A172 (cell line): ENCODE data around the gene FOXR1. TPM values are rescaled to one million over a fixed set of nuclear protein-coding genes. Genes with fewer than 3 reads are reported as not detected.
A peak's percentile ranks its signal among the peaks of the same experiment; 100 is the strongest.

Experiments
- DNase-seq: peaks from one replicate; pipeline ENCODE4 v3.0.0-alpha.2; 2015; ENCODE audit warnings: low spot score
- total RNA-seq: library from RNA; depleted of rRNA; stranded (reverse); fragments of >200 nt; shearing (Covaris generic); gene quantifications from 2 replicates; pipeline ENCODE4 v1.2.3, GENCODE V29; 2014; rRNA removed

Gene FOXR1
- total RNA-seq, 1 experiment from 2014 or later = not detected

DNA sequence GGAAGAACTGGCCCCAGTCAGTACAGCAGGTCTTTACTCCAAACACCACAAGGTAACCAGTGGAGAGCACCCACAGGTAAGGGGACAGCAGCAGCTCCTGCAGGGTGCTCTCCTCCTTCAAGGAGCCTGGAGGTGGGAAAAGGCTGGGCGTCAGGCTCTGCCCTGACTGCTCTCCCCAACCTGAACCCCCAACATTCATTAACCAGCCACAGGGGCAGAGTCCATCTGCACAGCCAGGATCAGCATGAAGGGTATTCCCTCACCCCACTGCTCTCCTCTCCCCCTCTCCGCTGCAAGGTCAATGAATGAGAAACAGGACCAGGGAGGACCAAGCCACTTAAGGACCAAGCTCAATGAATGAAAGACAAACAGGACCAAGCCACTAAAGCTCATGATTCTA lies 55.4 kb downstream of the FOXR1 start:
- DNase-seq = no peak

DNA sequence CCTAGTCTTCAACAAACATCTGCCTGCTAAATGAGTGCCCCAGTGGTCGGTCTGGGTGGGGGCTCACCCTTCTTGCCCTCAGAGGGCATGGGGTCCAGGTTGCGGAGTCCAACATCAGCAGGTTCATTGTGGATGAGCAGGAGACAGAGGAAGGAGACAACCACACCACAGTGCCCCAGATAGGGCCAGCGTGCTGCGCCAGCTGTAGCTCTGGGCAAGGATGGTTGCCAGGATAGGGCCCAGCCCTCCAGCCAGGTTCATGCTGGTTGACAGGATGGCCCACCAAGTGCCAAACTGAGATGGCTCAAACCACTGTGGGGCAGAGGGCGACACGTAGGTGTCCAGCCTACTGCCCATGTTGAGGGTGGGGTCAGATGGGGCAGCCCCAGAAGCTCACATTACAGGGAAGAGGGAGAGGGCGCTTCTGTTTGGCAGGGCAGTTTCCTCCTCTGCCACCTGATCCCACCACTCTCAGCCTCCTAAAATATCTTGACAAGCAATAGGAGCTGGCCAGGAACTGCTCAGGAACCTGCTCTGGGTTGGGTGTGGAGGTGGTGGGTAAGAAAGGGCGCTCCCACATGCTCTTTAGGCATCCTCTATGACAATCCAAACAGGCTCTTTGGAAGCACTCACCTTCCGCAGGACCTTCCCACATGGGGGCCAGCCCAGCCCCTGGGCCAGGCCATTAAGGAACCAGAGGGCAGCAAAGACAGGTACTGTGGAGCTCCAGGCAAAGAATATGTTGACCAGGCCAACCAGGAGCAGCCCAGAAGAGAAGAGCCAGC lies 56.2 kb downstream of the FOXR1 start:
- no peak for DNase-seq

DNA sequence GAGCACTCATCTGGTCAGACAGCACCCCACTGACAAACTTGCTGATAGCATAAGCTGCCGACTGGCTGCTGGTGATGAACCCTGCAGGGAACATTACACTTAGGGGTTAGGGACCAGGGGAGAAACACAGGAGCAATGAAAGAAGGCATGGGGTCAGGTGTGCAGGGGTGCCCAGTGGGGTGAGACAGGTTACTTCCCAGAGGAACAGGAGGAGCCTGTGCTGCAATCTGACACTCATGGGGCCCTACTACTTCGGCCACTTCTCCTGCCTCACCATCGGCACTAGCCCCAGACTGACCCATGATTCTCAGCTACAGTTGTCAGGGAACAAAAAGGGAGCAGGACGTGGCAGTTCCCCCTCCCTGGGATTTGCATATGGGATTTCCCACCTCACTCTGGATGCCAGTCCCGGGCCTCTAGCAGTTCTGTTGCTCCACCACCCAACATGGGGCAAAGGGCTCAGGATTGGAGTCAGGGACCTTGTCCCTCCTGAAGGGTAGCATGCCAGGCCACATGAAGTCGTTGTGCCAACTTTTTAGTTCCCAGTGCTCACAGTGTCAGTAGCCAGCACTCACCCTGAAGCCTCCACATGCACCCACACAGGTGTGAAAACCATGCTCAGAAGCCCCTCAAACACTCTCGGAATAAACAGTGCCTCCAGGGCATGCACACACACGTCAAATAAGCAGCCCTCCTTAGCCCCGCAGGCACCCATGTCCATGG lies 56.9 kb downstream of the FOXR1 start:
- no peak for DNase-seq

DNA sequence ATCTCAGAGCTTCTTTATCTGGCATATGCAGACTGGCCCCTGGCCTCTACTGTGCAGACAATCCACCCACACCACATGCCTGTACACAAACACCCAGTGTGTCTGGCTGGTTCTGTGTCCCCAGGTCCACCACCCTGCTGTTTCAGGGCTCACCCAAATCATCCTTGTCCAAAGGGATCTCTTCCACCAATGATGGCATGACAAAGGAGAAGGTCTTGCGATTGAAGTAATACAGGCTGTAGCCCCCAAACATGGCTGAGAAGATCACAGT lies 57.4 kb downstream of the FOXR1 start:
- no peak for DNase-seq

DNA sequence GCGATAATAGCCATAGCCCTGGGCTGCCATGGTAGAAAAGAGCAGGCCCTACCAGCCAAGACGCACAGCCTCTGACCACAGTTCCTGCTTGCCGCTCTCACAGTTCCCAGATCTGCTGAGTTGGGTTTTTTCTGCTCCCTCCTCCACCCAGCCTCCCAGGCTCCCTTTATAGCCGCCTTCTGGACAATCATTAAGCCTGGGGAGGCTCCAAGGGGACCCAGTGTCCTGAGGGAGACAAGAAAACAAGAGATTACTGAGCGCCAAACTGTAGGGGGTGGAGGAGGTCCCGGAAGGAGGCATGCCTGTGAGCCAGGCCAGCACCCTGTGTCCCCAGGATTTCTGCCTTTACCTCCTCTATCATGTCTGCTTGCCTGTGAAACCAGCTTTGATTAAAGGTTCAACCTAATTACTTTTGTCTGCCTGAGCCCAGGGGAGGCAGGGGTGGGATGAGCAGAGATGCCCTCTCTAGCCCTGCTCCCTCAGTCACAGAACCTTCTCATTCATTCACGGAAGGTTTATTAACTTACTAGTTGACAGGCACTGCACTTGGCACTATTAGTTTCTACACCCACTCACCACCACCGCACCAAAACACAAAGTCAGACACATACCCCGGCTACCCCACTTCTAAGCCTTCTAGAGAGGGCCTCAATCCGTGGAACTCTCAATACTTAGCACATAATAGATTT lies 57.9 kb downstream of the FOXR1 start:
- DNase-seq = no peak

DNA sequence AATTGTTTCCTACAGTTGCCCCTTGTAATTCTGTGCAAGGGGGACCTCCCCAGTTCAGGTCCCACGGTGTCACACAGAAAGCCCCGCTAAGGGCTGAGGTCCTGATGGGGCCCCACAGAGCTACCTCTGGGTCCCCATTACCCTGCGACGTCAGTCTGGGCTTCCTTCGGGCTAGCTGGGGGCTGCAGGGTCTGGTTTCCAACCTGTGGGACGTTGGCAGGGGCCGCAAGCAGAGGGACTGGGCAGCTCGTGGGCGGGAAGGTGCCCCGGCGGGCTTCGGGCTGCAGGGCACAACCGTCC lies 58.4 kb downstream of the FOXR1 start:
- DNase-seq = no peak

DNA sequence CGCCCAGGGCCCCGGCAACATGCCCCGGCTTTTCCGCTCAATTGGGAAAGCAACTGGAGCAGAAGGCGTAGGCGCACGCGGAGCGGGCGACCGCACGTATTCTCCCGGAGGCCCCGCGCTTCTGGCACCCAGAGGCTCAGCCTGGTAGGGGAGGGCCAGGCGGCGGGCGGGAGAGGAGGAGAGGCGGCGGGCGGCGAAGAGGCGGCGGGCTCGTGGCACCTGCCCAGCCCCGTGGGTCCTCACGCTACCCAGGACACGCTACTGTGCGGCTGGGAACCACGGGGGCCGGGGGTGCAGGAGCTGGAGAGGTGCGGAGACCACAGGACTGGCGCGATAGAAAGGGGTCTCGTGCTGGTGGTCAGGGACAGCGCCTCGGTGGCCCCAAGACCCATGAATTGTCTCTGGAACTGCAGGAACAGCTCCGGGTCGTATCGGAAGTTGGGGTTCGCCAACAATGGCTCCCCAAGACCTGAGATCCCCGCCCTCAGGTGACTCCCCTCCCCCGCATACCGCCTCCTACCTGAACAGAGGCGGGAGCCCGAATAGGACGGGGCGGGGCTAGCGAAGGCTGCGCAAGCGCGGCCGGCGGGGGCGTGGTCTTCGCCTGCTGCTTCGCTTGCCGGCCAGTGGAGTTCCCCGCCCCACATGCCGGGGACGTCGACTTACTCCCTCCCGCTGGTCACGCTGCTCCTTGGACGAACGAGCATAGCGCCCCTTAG lies 58.9 kb downstream of the FOXR1 start, which contains the start of gene SLC37A4:
Gene SLC37A4 (minus strand): TSS at position 549 of the 719 bp plus-strand sequence.
- peak; percentile 83 for DNase-seq

Other genes with a start within 250 kb of the FOXR1 start
- gene DDX6, start 180.6 kb upstream of the FOXR1 start, total RNA-seq = 40.1 and 46.7 TPM in 2 replicates
- 0.02 TPM in 1 of 2 replicates, not detected in the other for gene CXCR5, start 87.9 kb upstream of the FOXR1 start, total RNA-seq
- 7.2 and 17.2 TPM in 2 replicates for gene BCL9L, start 45.8 kb upstream of the FOXR1 start, total RNA-seq
- gene UPK2, start 15.5 kb upstream of the FOXR1 start, total RNA-seq = not detected in 2 replicates
- gene CENATAC, start 26.4 kb downstream of the FOXR1 start, total RNA-seq = 24.9 and 45.6 TPM in 2 replicates
- gene RPS25, start 46.6 kb downstream of the FOXR1 start, total RNA-seq = 789 and 797 TPM in 2 replicates
- gene TRAPPC4, start 47.0 kb downstream of the FOXR1 start, total RNA-seq = 57.9 and 83.5 TPM in 2 replicates
- 5.0 and 7.5 TPM in 2 replicates for gene SLC37A4, start 59.1 kb downstream of the FOXR1 start, total RNA-seq
- 112 and 125 TPM in 2 replicates for gene HYOU1, start 85.4 kb downstream of the FOXR1 start, total RNA-seq
- gene VPS11, start 96.1 kb downstream of the FOXR1 start, total RNA-seq = 13.5 and 16.5 TPM in 2 replicates
- gene HMBS, start 113.1 kb downstream of the FOXR1 start, total RNA-seq = 2.7 and 6.6 TPM in 2 replicates
- gene DPAGT1, start 130.1 kb downstream of the FOXR1 start, total RNA-seq = 9.8 and 10.5 TPM in 2 replicates
- 4.7 and 7.2 TPM in 2 replicates for gene C2CD2L, start 135.6 kb downstream of the FOXR1 start, total RNA-seq
- gene HINFP, start 149.8 kb downstream of the FOXR1 start, total RNA-seq = 6.4 and 8.4 TPM in 2 replicates
- gene ABCG4, start 177.3 kb downstream of the FOXR1 start, total RNA-seq = 0.05 TPM in 1 of 2 replicates, not detected in the other
- 7.9 and 15.0 TPM in 2 replicates for gene NLRX1, start 197.0 kb downstream of the FOXR1 start, total RNA-seq
- gene NHERF4, start 213.7 kb downstream of the FOXR1 start, total RNA-seq = not detected in 2 replicates
- 8.1 and 9.7 TPM in 2 replicates for gene CBL, start 234.6 kb downstream of the FOXR1 start, total RNA-seq